OCI-LY3 (cell line): ENCODE measurements around the gene SPATA12.

Experiments
- H2AFZ ChIP-seq: fragments of 200-600, 300-600 bp; shearing (Covaris generic); 2 replicates; pipeline ENCODE4 v1.6.0; 2014; ENCODE audit warnings: antibody characterized with exemption, low read depth, low read length
- H3K27ac ChIP-seq: fragments of 200-600, 300-600 bp; sonication (generic); 2 replicates; pipeline ENCODE4 v1.5.1; 2014; ENCODE audit warnings: mild to moderate bottlenecking, low read length, moderate library complexity, mixed read lengths
- H3K27me3 ChIP-seq: fragments of 200-600, 300-600 bp; sonication (generic); 2 replicates; pipeline ENCODE4 v1.6.1; 2014; ENCODE audit warnings: low read depth, low read length, mixed read lengths
- H3K36me3 ChIP-seq: fragments of 200-600, 300-600 bp; sonication (generic); replicated peaks from 2 replicates; pipeline ENCODE3; 2014; ENCODE audit warnings: low read depth, low read length, mixed read lengths
- H3K4me1 ChIP-seq: fragments of 300-600, 200-600 bp; sonication (generic); 2 replicates; pipeline ENCODE4 v1.6.1; 2014; ENCODE audit warnings: low read length, mixed read lengths
- H3K4me2 ChIP-seq: fragments of 200-600, 300-600 bp; sonication (generic); 2 replicates; pipeline ENCODE4 v1.6.1; 2014; ENCODE audit warnings: low read length, mixed read lengths
- H3K4me3 ChIP-seq: fragments of 300-600, 200-600 bp; sonication (generic); 2 replicates; pipeline ENCODE4 v1.5.1; 2014; ENCODE audit warnings: antibody characterized with exemption, mild to moderate bottlenecking, low read length, moderate library complexity
- H3K79me2 ChIP-seq: fragments of 300-600, 200-600 bp; shearing (Covaris generic); 2 replicates; pipeline ENCODE4 v1.6.1; 2014; ENCODE audit warnings: mild to moderate bottlenecking, low read length, mixed read lengths
- H3K9ac ChIP-seq: fragments of 300-600, 200-600 bp; shearing (Covaris generic); 2 replicates; pipeline ENCODE4 v1.6.0; 2014; ENCODE audit warnings: mild to moderate bottlenecking, low read length, moderate library complexity
- H3K9me3 ChIP-seq: fragments of 200-600, 300-600 bp; shearing (Covaris generic); 2 replicates; pipeline ENCODE4 v1.6.1; 2014; ENCODE audit warnings: low read length, mixed read lengths; ENCODE audit not compliant: insufficient read depth
- H4K20me1 ChIP-seq: fragments of 200-600, 300-600 bp; sonication (generic); 2 replicates; pipeline ENCODE4 v1.6.1; 2016; ENCODE audit warnings: low read length, mixed read lengths; ENCODE audit not compliant: insufficient read depth
- CTCF ChIP-seq: fragments of 200-600, 300-600 bp; sonication (generic); IDR thresholded peaks from 2 replicates; pipeline ENCODE4 v1.5.1; 2014; ENCODE audit warnings: antibody characterized with exemption, low read length, low read depth
- EZH2phosphoT487 ChIP-seq: fragments of 200-600 bp; shearing (Covaris generic); IDR thresholded peaks from 2 replicates; pipeline ENCODE4 v1.6.1; 2018; ENCODE audit warnings: antibody characterized with exemption, mixed run types, low read depth

The SPATA12 gene

GRCh38 chr3:57094575-57094974 is 34.1 kb downstream of the SPATA12 start:
- Histone ChIP-seq H3K27ac (no peak overlapping the region), H3K79me2 (no peaks in the 10 kb centered on the region), H3K4me2 (peak overlapping the region; percentile 66), H2AFZ (0 out of 2 replicates have a peak overlapping the region, but pooled peaks have one; percentile 15), H3K4me1 (peaks cover 18% of the 10 kb centered on the region), H3K4me3 (peak overlapping the region; percentile 48), H3K9ac (no peak overlapping the region), H3K9me3 (no peaks in the 10 kb centered on the region), H3K36me3 (no peaks in the 10 kb centered on the region), H4K20me1 (no peaks in the 10 kb centered on the region), H3K27me3 (no peaks in the 10 kb centered on the region)
- TF ChIP-seq CTCF (no peak), EZH2phosphoT487 (no peak)

- H4K20me1 ChIP-seq: no peaks in the 10 kb centered on the region
Observed at GRCh38 chr3:57095363-57095762, 34.9 kb downstream of the SPATA12 start.

GRCh38 chr3:57097536-57097935 is 37.1 kb downstream of the SPATA12 start:
- no peak overlapping the region for H2AFZ ChIP-seq
- no peak overlapping the region for H3K27ac ChIP-seq
- TF ChIP-seq EZH2phosphoT487: no peak
- no peak for TF ChIP-seq CTCF
- H3K4me1 ChIP-seq: peaks cover 21% of the 10 kb centered on the region
- no peaks in the 10 kb centered on the region for H3K36me3 ChIP-seq
- no peak overlapping the region for H3K4me3 ChIP-seq
- no peaks in the 10 kb centered on the region for H3K9me3 ChIP-seq
- H3K79me2 ChIP-seq: no peaks in the 10 kb centered on the region
- H3K9ac ChIP-seq: no peak overlapping the region
- H3K27me3 ChIP-seq: no peaks in the 10 kb centered on the region
- H4K20me1 ChIP-seq: no peaks in the 10 kb centered on the region
- H3K4me2 ChIP-seq: no peak overlapping the region

More at GRCh38 chr3:57095363-57095762, 34.9 kb downstream of the SPATA12 start:
- Histone ChIP-seq H3K4me2 (no peak overlapping the region), H3K36me3 (no peaks in the 10 kb centered on the region), H3K79me2 (no peaks in the 10 kb centered on the region), H2AFZ (no peak overlapping the region), H3K4me3 (no peak overlapping the region), H3K4me1 (peaks cover 21% of the 10 kb centered on the region), H3K27me3 (no peaks in the 10 kb centered on the region), H3K9ac (no peak overlapping the region), H3K27ac (no peak overlapping the region), H3K9me3 (no peaks in the 10 kb centered on the region)
- TF ChIP-seq EZH2phosphoT487: no peak

GRCh38 chr3:57098418-57099310 is 38.2 kb downstream of the SPATA12 start:
- Histone ChIP-seq H2AFZ (no peak overlapping the region), H3K9me3 (no peaks in the 10 kb centered on the region), H3K4me2 (no peak overlapping the region), H3K79me2 (no peaks in the 10 kb centered on the region), H4K20me1 (no peaks in the 10 kb centered on the region), H3K9ac (no peak overlapping the region), H3K27me3 (no peaks in the 10 kb centered on the region), H3K4me3 (no peak overlapping the region), H3K27ac (no peak overlapping the region), H3K36me3 (no peaks in the 10 kb centered on the region), H3K4me1 (peaks cover 22% of the 10 kb centered on the region)
- TF ChIP-seq CTCF: no peak
